Measurements from ENCODE around the gene MARCHF9.
A peak's percentile ranks its signal among the peaks of the same experiment; 100 is the strongest.

Gene MARCHF9

GRCh38 chr12:57752668-57753000 lies 2.3 kb upstream of the MARCHF9 start:
- no peaks in the 10 kb centered on the region for H3K9me3 Mint-ChIP-seq
- ATAC-seq (no peak), DNase-seq (ENCODE audit: low spot score in 2 of 2) (no peak)
- peak overlapping the region; percentile 96 for H3K27ac Mint-ChIP-seq
- H3K36me3 Mint-ChIP-seq = peaks cover 62% of the 10 kb centered on the region
- peak overlapping the region; percentile 98 for H3K4me3 Mint-ChIP-seq
- H3K4me1 Mint-ChIP-seq = peaks cover 65% of the 10 kb centered on the region

- no peak for ATAC-seq
- H3K9me3 Mint-ChIP-seq = no peaks in the 10 kb centered on the region
- DNase-seq (ENCODE audit: low spot score in 2 of 2) = no peak
- H3K4me3 Mint-ChIP-seq = peak overlapping the region; percentile 75
- H3K27ac Mint-ChIP-seq = peak overlapping the region; percentile 96
- peaks cover 71% of the 10 kb centered on the region for H3K4me1 Mint-ChIP-seq
- peaks cover 62% of the 10 kb centered on the region for H3K36me3 Mint-ChIP-seq
These were observed 1.1 kb upstream of the MARCHF9 start for GRCh38 chr12:57753756-57754337.

GRCh38 chr12:57755194-57755453 lies 221 bp downstream of the MARCHF9 start:
- DNase-seq (ENCODE audit: low spot score in 2 of 2) = no peak
- no peak for ATAC-seq
- H3K27ac Mint-ChIP-seq = no peak overlapping the region
- H3K9me3 Mint-ChIP-seq = no peaks in the 10 kb centered on the region
- H3K4me1 Mint-ChIP-seq = peaks cover 78% of the 10 kb centered on the region
- H3K36me3 Mint-ChIP-seq = peaks cover 57% of the 10 kb centered on the region
- peak overlapping the region; percentile 75 for H3K4me3 Mint-ChIP-seq

GRCh38 chr12:57755454-57756372 lies 810 bp downstream of the MARCHF9 start:
- Mint-ChIP-seq H3K27ac (peak overlapping the region; percentile 84), H3K4me3 (peak overlapping the region; percentile 75), H3K9me3 (no peaks in the 10 kb centered on the region), H3K4me1 (peaks cover 72% of the 10 kb centered on the region), H3K36me3 (peaks cover 52% of the 10 kb centered on the region)
- ATAC-seq = no peak
- peak in 1 of 2 donors; percentile 62 for DNase-seq (ENCODE audit: low spot score in 2 of 2)

- no peaks in the 10 kb centered on the region for H3K9me3 Mint-ChIP-seq
- H3K36me3 Mint-ChIP-seq = peaks cover 49% of the 10 kb centered on the region
- peak overlapping the region; percentile 75 for H3K4me3 Mint-ChIP-seq
- H3K4me1 Mint-ChIP-seq = peaks cover 72% of the 10 kb centered on the region
- ATAC-seq = peak; percentile 52
- H3K27ac Mint-ChIP-seq = peak overlapping the region; percentile 84
- DNase-seq (ENCODE audit: low spot score in 2 of 2) = peak; percentile 60 to 80
These were observed 1.8 kb downstream of the MARCHF9 start for GRCh38 chr12:57756406-57757341.

- no peak overlapping the region for H3K27ac Mint-ChIP-seq
- H3K4me3 Mint-ChIP-seq = no peak overlapping the region
- DNase-seq (ENCODE audit: low spot score in 2 of 2) (no peak), ATAC-seq (no peak)
- no peaks in the 10 kb centered on the region for H3K9me3 Mint-ChIP-seq
- peaks cover 65% of the 10 kb centered on the region for H3K4me1 Mint-ChIP-seq
- peaks cover 46% of the 10 kb centered on the region for H3K36me3 Mint-ChIP-seq
These were observed 2.9 kb downstream of the MARCHF9 start for GRCh38 chr12:57757771-57758170.

GRCh38 chr12:57758552-57759359 lies 3.9 kb downstream of the MARCHF9 start:
- Mint-ChIP-seq H3K4me1 (peaks cover 64% of the 10 kb centered on the region), H3K4me3 (no peak overlapping the region), H3K36me3 (peaks cover 47% of the 10 kb centered on the region), H3K9me3 (no peaks in the 10 kb centered on the region), H3K27ac (peak overlapping the region; percentile 67)
- DNase-seq (ENCODE audit: low spot score in 2 of 2) = no peak
- no peak for ATAC-seq

GRCh38 chr12:57759360-57759980 lies 4.6 kb downstream of the MARCHF9 start:
- Mint-ChIP-seq H3K36me3 (peaks cover 54% of the 10 kb centered on the region), H3K4me1 (peaks cover 64% of the 10 kb centered on the region), H3K4me3 (no peak overlapping the region), H3K27ac (no peak overlapping the region), H3K9me3 (no peaks in the 10 kb centered on the region)
- ATAC-seq (no peak), DNase-seq (ENCODE audit: low spot score in 2 of 2) (no peak)

- DNase-seq (ENCODE audit: low spot score in 2 of 2) (no peak), ATAC-seq (no peak)
- Mint-ChIP-seq H3K36me3 (peaks cover 55% of the 10 kb centered on the region), H3K4me1 (peaks cover 70% of the 10 kb centered on the region), H3K27ac (no peak overlapping the region), H3K4me3 (no peak overlapping the region), H3K9me3 (no peaks in the 10 kb centered on the region)
These were observed 5.6 kb downstream of the MARCHF9 start for GRCh38 chr12:57760347-57760982.

GRCh38 chr12:57761391-57761998 lies 6.6 kb downstream of the MARCHF9 start:
- Mint-ChIP-seq H3K27ac (peak overlapping the region; percentile 45), H3K4me1 (peaks cover 70% of the 10 kb centered on the region), H3K9me3 (no peaks in the 10 kb centered on the region), H3K4me3 (no peak overlapping the region), H3K36me3 (peaks cover 53% of the 10 kb centered on the region)
- DNase-seq (ENCODE audit: low spot score in 2 of 2) = no peak
- no peak for ATAC-seq

- Mint-ChIP-seq H3K4me1 (peaks cover 73% of the 10 kb centered on the region), H3K4me3 (no peak overlapping the region), H3K27ac (no peak overlapping the region), H3K9me3 (no peaks in the 10 kb centered on the region), H3K36me3 (peaks cover 44% of the 10 kb centered on the region)
- DNase-seq (ENCODE audit: low spot score in 2 of 2) (no peak), ATAC-seq (no peak)
These were observed 7.6 kb downstream of the MARCHF9 start for GRCh38 chr12:57762463-57762862.

GRCh38 chr12:57763881-57764661 lies 9.2 kb downstream of the MARCHF9 start:
- DNase-seq (ENCODE audit: low spot score in 2 of 2) (no peak), ATAC-seq (no peak)
- H3K36me3 Mint-ChIP-seq = peaks cover 44% of the 10 kb centered on the region
- peak overlapping the region; percentile 91 for H3K27ac Mint-ChIP-seq
- peak overlapping the region; percentile 95 for H3K4me3 Mint-ChIP-seq
- H3K4me1 Mint-ChIP-seq = peaks cover 66% of the 10 kb centered on the region
- H3K9me3 Mint-ChIP-seq = no peaks in the 10 kb centered on the region

- no peaks in the 10 kb centered on the region for H3K9me3 Mint-ChIP-seq
- H3K27ac Mint-ChIP-seq = peak overlapping the region; percentile 91
- DNase-seq (ENCODE audit: low spot score in 2 of 2) (no peak), ATAC-seq (peak; percentile 11)
- H3K4me1 Mint-ChIP-seq = peaks cover 61% of the 10 kb centered on the region
- H3K4me3 Mint-ChIP-seq = peak overlapping the region; percentile 95
- peaks cover 44% of the 10 kb centered on the region for H3K36me3 Mint-ChIP-seq
These were observed 9.7 kb downstream of the MARCHF9 start for GRCh38 chr12:57764662-57765002.
